ENCODE measurements around the gene TTC13.

- TF ChIP-seq CTCF (IDR thresholded peaks at IDR 0.05; ENCODE audit: low read depth, low read length, missing input control) (no peak), YY1 (IDR thresholded peaks at IDR 0.05) (no peak), ZBTB33 (IDR thresholded peaks at IDR 0.05) (no peak), JUND (IDR thresholded peaks at IDR 0.05) (no peak), ATF3 (IDR thresholded peaks at IDR 0.05) (no peak), MAX (IDR thresholded peaks at IDR 0.05) (no peak), REST (IDR thresholded peaks at IDR 0.05) (no peak), GABPA (IDR thresholded peaks at IDR 0.05 in 1 of 2, conservative IDR thresholded peaks at IDR 0.05 in 1 of 2) (no peak), RAD21 (IDR thresholded peaks at IDR 0.05) (no peak), EGR1 (IDR thresholded peaks at IDR 0.05; ENCODE audit: low read depth in 2 of 2) (no peak), TAF1 (conservative IDR thresholded peaks at IDR 0.05) (no peak), HNF4G (IDR thresholded peaks at IDR 0.05) (no peak)
Observed at GRCh38 chr1:230926182-230926581, 52.5 kb downstream of the TTC13 start.
